GM12878 (cell line): ENCODE results near the gene ZBTB38. TPM values are rescaled to one million over a fixed set of nuclear protein-coding genes. Genes with fewer than 3 reads are reported as not detected.

Experiments used
- BCLAF1 ChIP-seq: fragments of 450-650 bp; IDR thresholded peaks from 2 replicates; pipeline ENCODE4 v1.6.1; 2017; ENCODE audit warnings: antibody characterized with exemption, mild to moderate bottlenecking, moderate library complexity
- BRCA1 ChIP-seq: IDR thresholded peaks from 2 replicates; pipeline ENCODE4 v1.6.1; 2011; ENCODE audit warnings: low read depth, low read length, improper control_type of control experiment
- CUX1 ChIP-seq: IDR thresholded peaks from 2 replicates; pipeline ENCODE4 v1.6.1; 2012; ENCODE audit warnings: improper control_type of control experiment, low read depth, low read length; ENCODE audit not compliant: insufficient replicate concordance
- E4F1 ChIP-seq: fragments of 450-650 bp; IDR thresholded peaks from 2 replicates; pipeline ENCODE4 v1.6.1; 2018; ENCODE audit warnings: borderline replicate concordance, mild to moderate bottlenecking; ENCODE audit not compliant: partially characterized antibody
- EGR1 ChIP-seq, 2 experiments: IDR thresholded peaks; 1 replicate in 1 of 2; 2 replicates in 1 of 2; pipeline ENCODE4 v1.6.1; 2011 to 2012; ENCODE audit warnings: low read depth in 2 of 2, low read length in 2 of 2, borderline replicate concordance in 1 of 2, mild to moderate bottlenecking in 1 of 2, moderate library complexity in 1 of 2
- MTA2 ChIP-seq: fragments of 450-650 bp; IDR thresholded peaks from 2 replicates; pipeline ENCODE4 v1.6.1; 2016; ENCODE audit warnings: low read depth, mild to moderate bottlenecking, moderate library complexity
- POLR2A ChIP-seq: IDR thresholded peaks from 2 replicates; pipeline ENCODE4 v1.6.1; 2011; ENCODE audit warnings: low read depth, mild to moderate bottlenecking, low read length
- RB1 ChIP-seq: fragments of 450-650 bp; formaldehyde crosslinking; IDR thresholded peaks from 2 replicates; pipeline ENCODE4 v1.6.1; 2017; ENCODE audit warnings: mild to moderate bottlenecking, borderline replicate concordance
- SKIL ChIP-seq: fragments of 450-650 bp; IDR thresholded peaks from 2 replicates; pipeline ENCODE4 v1.6.1; 2017; ENCODE audit warnings: mild to moderate bottlenecking, low read depth, inconsistent platforms; ENCODE audit not compliant: poor library complexity, severe bottlenecking
- TCF7 ChIP-seq: IDR thresholded peaks from 2 replicates; pipeline ENCODE4 v1.6.1; 2014; ENCODE audit warnings: antibody characterized with exemption, borderline replicate concordance
- ZBTB11 ChIP-seq: fragments of 450-650 bp; formaldehyde crosslinking; IDR thresholded peaks from 2 replicates; pipeline ENCODE4 v1.5.0; 2022; ENCODE audit warnings: mild to moderate bottlenecking, missing genetic modification characterization
- polyA plus RNA-seq, 11 experiments: library from polyadenylated mRNA; depleted of rRNA in 4 of 11; unstranded in 6 of 11; stranded (reverse) in 5 of 11; fragments of >200 nt; fragmentation: Nextera tagmentation in 4 of 11; fragmentation: Illumina TruSeq in 1 of 11; extraction: Ambion mirVana in 4 of 11; extraction: Trizol in 1 of 11; gene quantifications; 1 replicate in 1 of 11; 2 replicates in 10 of 11; pipeline versions ENCODE4 v1.2.1 to v1.2.3, GENCODE V29; 2011 to 2016; ENCODE audit warnings: inconsistent platforms in 2 of 11, missing spikeins in 2 of 11, low read depth in 1 of 11
- total RNA-seq, 4 experiments: library from RNA; depleted of rRNA in 3 of 4; stranded (reverse); fragments of >200 nt in 3 of 4; fragmentation: Illumina TruSeq in 1 of 4; extraction: Trizol in 1 of 4; gene quantifications; 2 replicates each; pipeline versions ENCODE4 v1.2.1 to v1.2.3, GENCODE V29; 2013 to 2021

ZBTB38 gene
- total and polyA plus RNA-seq, 10 of the 15 experiments (the other 5 are each of a cell fraction or from before 2014, with no cell fraction given), result 34.2 to 115 (median 88.6) TPM

- TF ChIP-seq CUX1 (no peak), ZBTB11 (no peak), BCLAF1 (no peak), SKIL (peak; percentile 17), TCF7 (no peak), RB1 (peak; percentile 76), EGR1 (IDR thresholded peaks at IDR 0.05; ENCODE audit: borderline replicate concordance in 1 of 2, low read depth in 2 of 2, low read length in 2 of 2) (no peak), POLR2A (peak; percentile 53), BRCA1 (no peak), MTA2 (no peak), E4F1 (no peak)
Measured at GRCh38 chr3:141370065-141370533, 1.8 kb downstream of the ZBTB38 start (continued).
